A549 (cell line): Measurements from ENCODE around the gene KAT7. TPM values are rescaled to one million over a fixed set of nuclear protein-coding genes. Genes with fewer than 3 reads are reported as not detected.

Experiments used
- ATAC-seq, 2 experiments: fragments of 200-7000 bp in 1 of 2; fragments of >200 bp in 1 of 2; cut with Nextera tagmentation in 1 of 2; cut with Tn5 transposase in 1 of 2; 3 replicates each; pipeline versions ENCODE4 v1.8.0 to v1.9.1; 2018 to 2020; ENCODE audit warnings: mild to moderate bottlenecking in 1 of 2, moderate library complexity in 1 of 2
- CTCF ChIA-PET: fragments of 300-600 bp; sonication (Branson Sonifier 250); formaldehyde crosslinking; extraction: SDS; loops from one replicate; lab custom pipeline; 2021; ENCODE audit warnings: antibody characterized with exemption, inconsistent platforms; lab: Yijun Ruan, JAX
- POLR2A ChIA-PET: fragments of 350-600 bp; formaldehyde crosslinking; extraction: SDS; loops from one replicate; lab custom pipeline; 2021; ENCODE audit warnings: antibody characterized with exemption, inconsistent platforms; lab: Yijun Ruan, JAX
- DNase-seq, 2 experiments: peaks; one replicate each; pipeline versions ENCODE4 v3.0.0 to v3.0.0-alpha.2; 2011 to 2016; ENCODE audit warnings: low read depth in 1 of 2, low spot score in 1 of 2
- FAIRE-seq: peaks from 2 replicates; lab custom pipeline; 2011; peaks lifted over from hg19 to GRCh38; lab: Jason Lieb, UNC
- H3K27ac ChIP-seq, 2 experiments: fragments of >200 bp; sonication (Bioruptor Twin); formaldehyde crosslinking; 3 replicates each; pipeline ENCODE4 v1.5.1; 2016 to 2017
- H3K4me1 ChIP-seq: fragments of >200 bp; sonication (Bioruptor Twin); formaldehyde crosslinking; 3 replicates; pipeline ENCODE4 v1.6.1; 2016
- H3K4me2 ChIP-seq: fragments of >200 bp; sonication (Bioruptor Twin); formaldehyde crosslinking; 3 replicates; pipeline ENCODE4 v1.6.1; 2016
- H3K4me3 ChIP-seq: fragments of >200 bp; sonication (Bioruptor Twin); formaldehyde crosslinking; 3 replicates; pipeline ENCODE4 v1.5.1; 2016
- H3K9me3 ChIP-seq: fragments of >200 bp; sonication (Bioruptor Twin); formaldehyde crosslinking; 3 replicates; pipeline ENCODE4 v1.6.1; 2016
- BCL3 ChIP-seq: fragments of >200 bp; sonication (Bioruptor Twin); formaldehyde crosslinking; IDR thresholded peaks from 3 replicates; pipeline ENCODE4 v1.6.1; 2016
- CTCF ChIP-seq: fragments of >200 bp; sonication (Bioruptor Twin); formaldehyde crosslinking; IDR thresholded peaks from 3 replicates; pipeline ENCODE4 v1.5.1; 2016
- EHF ChIP-seq: fragments of 250-450 bp; sonication (Bioruptor Pico); IDR thresholded peaks from 2 replicates; pipeline ENCODE4 v1.5.0; 2020; ENCODE audit warnings: mild to moderate bottlenecking
- FOSL2 ChIP-seq, 2 experiments: fragments of 450-650 bp in 1 of 2; fragments of >200 bp in 1 of 2; sonication (Bioruptor Twin) in 1 of 2; formaldehyde crosslinking; IDR thresholded peaks; 2 replicates each; pipeline versions ENCODE4 v1.5.0 to v1.6.1; 2016 to 2020; ENCODE audit warnings: mild to moderate bottlenecking in 1 of 2, moderate library complexity in 1 of 2
- HDAC2 ChIP-seq: fragments of 200-600 bp; sonication (generic); IDR thresholded peaks from 2 replicates; pipeline ENCODE4 v1.6.1; 2016
- HEYL ChIP-seq: fragments of 250-450 bp; sonication (Bioruptor Pico); IDR thresholded peaks from 2 replicates; pipeline ENCODE4 v1.8.0; 2021; ENCODE audit warnings: mild to moderate bottlenecking, moderate library complexity
- JUN ChIP-seq, 2 experiments: fragments of >200 bp; sonication (Bioruptor Twin); formaldehyde crosslinking; IDR thresholded peaks; 2 replicates in 1 of 2; 3 replicates in 1 of 2; pipeline ENCODE4 v1.6.1; 2016 to 2017
- JUNB ChIP-seq: fragments of >200 bp; sonication (Bioruptor Twin); formaldehyde crosslinking; IDR thresholded peaks from 2 replicates; pipeline ENCODE4 v1.6.1; 2016
- MAZ ChIP-seq: fragments of 150-350 bp; IDR thresholded peaks from 2 replicates; pipeline ENCODE4 v1.6.1; 2014; ENCODE audit warnings: antibody characterized with exemption, low read depth, low read length, borderline replicate concordance
- NPAS2 ChIP-seq: fragments of 250-450 bp; sonication (Bioruptor Pico); IDR thresholded peaks from 2 replicates; pipeline ENCODE4 v1.8.0; 2022; ENCODE audit warnings: mild to moderate bottlenecking, moderate library complexity, borderline replicate concordance
- PBX3 ChIP-seq: IDR thresholded peaks from 2 replicates; pipeline ENCODE4 v1.6.1; 2012
- RARB ChIP-seq: fragments of 250-450 bp; sonication (Bioruptor Pico); IDR thresholded peaks from 2 replicates; pipeline ENCODE4 v1.8.0; 2021; ENCODE audit warnings: mild to moderate bottlenecking, moderate library complexity
- SREBF2 ChIP-seq: fragments of 450-650 bp; IDR thresholded peaks from 2 replicates; pipeline ENCODE4 v1.6.1; 2014; ENCODE audit warnings: mild to moderate bottlenecking, moderate library complexity
- TP53 ChIP-seq: fragments of 250-450 bp; sonication (Bioruptor Pico); IDR thresholded peaks from 2 replicates; pipeline ENCODE4 v1.5.0; 2021; ENCODE audit warnings: mild to moderate bottlenecking, moderate library complexity
- ZSCAN20 ChIP-seq: fragments of 250-450 bp; sonication (Bioruptor Pico); IDR thresholded peaks from 2 replicates; pipeline ENCODE4 v1.8.0; 2022; ENCODE audit warnings: mild to moderate bottlenecking, moderate library complexity
- WGBS: methylation state at CpG from one replicate; pipeline ENCODE4 v1.1.6; 2017; ENCODE audit errors: missing lambda C conversion rate; 5-methylcytosine and 5-hydroxymethylcytosine counted together
- polyA plus RNA-seq, 4 experiments: library from polyadenylated mRNA; depleted of rRNA in 3 of 4; stranded (reverse); fragments of >200 nt; fragmentation: RNase III in 1 of 4; extraction: RNeasy Plus Mini Kit Qiagen cat#74134 plus additional on column Dnase treatment in 1 of 4; gene quantifications; 2 replicates in 3 of 4; 3 replicates in 1 of 4; pipeline ENCODE4 v1.2.3, GENCODE V29; 2011 to 2017
- TF ChIP-seq, protein P1 (sequence below): fragments of 250-450 bp; sonication (Bioruptor Pico); IDR thresholded peaks from 2 replicates; pipeline ENCODE4 v1.5.0; 2020; ENCODE audit warnings: low read depth, mild to moderate bottlenecking, moderate library complexity
- TF ChIP-seq, protein P2 (sequence below): fragments of 250-450 bp; sonication (Bioruptor Pico); IDR thresholded peaks from 2 replicates; pipeline ENCODE4 v1.5.0; 2021; ENCODE audit warnings: mild to moderate bottlenecking, moderate library complexity, borderline replicate concordance
- TF ChIP-seq, protein P3 (sequence below): fragments of 450-650 bp; IDR thresholded peaks from 2 replicates; pipeline ENCODE4 v1.6.1; 2014; ENCODE audit warnings: antibody characterized with exemption

The KAT7 gene
- polyA plus RNA-seq, 2 of the 4 experiments (the other 2 are of a cell fraction) = 33.2 to 48.7 TPM

GRCh38 chr17:49745175-49746139, 43.0 kb upstream of the KAT7 start:
- no peak for DNase-seq
- H3K4me1 ChIP-seq = no peaks in the 10 kb centered on the region
- H3K27ac ChIP-seq = no peak overlapping the region
- H3K9me3 ChIP-seq = no peaks in the 10 kb centered on the region
- whole genome bisulfite sequencing = 8% methylated on average over 1 of the region's 1 CpG
- CTCF ChIA-PET = interaction anchor here (1.1 kb wide), 1 partner anchor 189 kb away, joined by 3 read pairs; no protein-coding TSS in a partner anchor
- H3K4me2 ChIP-seq = no peak overlapping the region
- FAIRE-seq = no peak
- TF ChIP-seq JUN (IDR thresholded peaks at IDR 0.05) (no peak), EHF (no peak), FOSL2 (IDR thresholded peaks at IDR 0.05) (no peak), FOSL2 (CRISPR knock-in tag; IDR thresholded peaks at IDR 0.05) (no peak), SREBF2 (no peak), JUNB (no peak), PBX3 (no peak), ZSCAN20 (no peak), NPAS2 (CRISPR knock-in tag) (no peak), HEYL (CRISPR knock-in tag) (no peak), MAZ (no peak), BCL3 (no peak), TP53 (CRISPR knock-in tag) (no peak), HDAC2 (no peak), RARB (CRISPR knock-in tag) (no peak), CTCF (no peak)
- TF ChIP-seq, protein P1, sequence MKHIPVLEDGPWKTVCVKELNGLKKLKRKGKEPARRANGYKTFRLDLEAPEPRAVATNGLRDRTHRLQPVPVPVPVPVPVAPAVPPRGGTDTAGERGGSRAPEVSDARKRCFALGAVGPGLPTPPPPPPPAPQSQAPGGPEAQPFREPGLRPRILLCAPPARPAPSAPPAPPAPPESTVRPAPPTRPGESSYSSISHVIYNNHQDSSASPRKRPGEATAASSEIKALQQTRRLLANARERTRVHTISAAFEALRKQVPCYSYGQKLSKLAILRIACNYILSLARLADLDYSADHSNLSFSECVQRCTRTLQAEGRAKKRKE (CRISPR knock-in tag) = no peak
- TF ChIP-seq, protein P2, sequence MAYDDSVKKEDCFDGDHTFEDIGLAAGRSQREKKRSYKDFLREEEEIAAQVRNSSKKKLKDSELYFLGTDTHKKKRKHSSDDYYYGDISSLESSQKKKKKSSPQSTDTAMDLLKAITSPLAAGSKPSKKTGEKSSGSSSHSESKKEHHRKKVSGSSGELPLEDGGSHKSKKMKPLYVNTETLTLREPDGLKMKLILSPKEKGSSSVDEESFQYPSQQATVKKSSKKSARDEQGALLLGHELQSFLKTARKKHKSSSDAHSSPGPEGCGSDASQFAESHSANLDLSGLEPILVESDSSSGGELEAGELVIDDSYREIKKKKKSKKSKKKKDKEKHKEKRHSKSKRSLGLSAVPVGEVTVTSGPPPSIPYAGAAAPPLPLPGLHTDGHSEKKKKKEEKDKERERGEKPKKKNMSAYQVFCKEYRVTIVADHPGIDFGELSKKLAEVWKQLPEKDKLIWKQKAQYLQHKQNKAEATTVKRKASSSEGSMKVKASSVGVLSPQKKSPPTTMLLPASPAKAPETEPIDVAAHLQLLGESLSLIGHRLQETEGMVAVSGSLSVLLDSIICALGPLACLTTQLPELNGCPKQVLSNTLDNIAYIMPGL (CRISPR knock-in tag) = no peak
- TF ChIP-seq, protein P3, sequence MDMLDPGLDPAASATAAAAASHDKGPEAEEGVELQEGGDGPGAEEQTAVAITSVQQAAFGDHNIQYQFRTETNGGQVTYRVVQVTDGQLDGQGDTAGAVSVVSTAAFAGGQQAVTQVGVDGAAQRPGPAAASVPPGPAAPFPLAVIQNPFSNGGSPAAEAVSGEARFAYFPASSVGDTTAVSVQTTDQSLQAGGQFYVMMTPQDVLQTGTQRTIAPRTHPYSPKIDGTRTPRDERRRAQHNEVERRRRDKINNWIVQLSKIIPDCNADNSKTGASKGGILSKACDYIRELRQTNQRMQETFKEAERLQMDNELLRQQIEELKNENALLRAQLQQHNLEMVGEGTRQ = no peak
- TF ChIP-seq, all 56 proteins: peak for 0
- no peak for ATAC-seq
- POLR2A ChIA-PET = no interaction called here
- no peak overlapping the region for H3K4me3 ChIP-seq
